Measurements from ENCODE around the gene ZNF207.

DNA sequence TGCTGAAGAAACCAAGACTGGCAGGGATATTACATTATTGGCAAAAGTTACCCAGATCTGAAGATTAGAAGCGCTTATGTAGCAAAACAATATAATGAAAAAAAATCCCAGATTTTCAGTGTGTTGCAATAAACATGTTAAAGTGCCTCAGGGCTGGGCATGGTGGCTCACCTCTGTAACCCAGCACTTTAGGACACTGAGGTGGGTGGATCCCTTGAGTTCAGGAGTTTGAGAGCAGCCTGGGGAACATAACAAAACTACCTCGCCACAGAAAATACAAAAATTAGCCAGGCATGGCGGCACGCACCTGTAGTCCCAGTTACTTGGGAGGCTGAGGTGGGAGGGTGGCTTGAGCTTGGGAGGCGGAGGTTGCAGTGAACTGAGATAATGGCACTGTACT is 6.8 kb downstream of the ZNF207 start:
- TF ChIP-seq SUZ12 (IDR thresholded peaks at IDR 0.05; ENCODE audit: extremely low read depth, insufficient read depth, insufficient read length) = no peak
- no peak for TF ChIP-seq ZNF274 (IDR thresholded peaks at IDR 0.05; ENCODE audit: low read depth, low read length)
- no peak for TF ChIP-seq YY1 (IDR thresholded peaks at IDR 0.05; ENCODE audit: insufficient read depth, insufficient read length)
